Type B pancreatic cell (in vitro differentiated cells): Measurements from ENCODE around the gene TEX35. TPM values are rescaled to one million over a fixed set of nuclear protein-coding genes. Genes with fewer than 3 reads are reported as not detected.

Source experiments
- DNase-seq: peaks from one replicate; pipeline ENCODE4 v3.0.0; 2021; ENCODE audit warnings: mixed read lengths; ENCODE audit not compliant: unreplicated experiment; ENCODE audit errors: extremely low spot score
- H3K27ac Mint-ChIP-seq: 2 replicates; pipeline ENCODE4 v1.8.0; 2021; ENCODE audit warnings: mild to moderate bottlenecking, mixed read lengths
- H3K27me3 Mint-ChIP-seq: 2 replicates; pipeline ENCODE4 v1.8.0; 2021; ENCODE audit warnings: mixed read lengths
- H3K36me3 Mint-ChIP-seq: 2 replicates; pipeline ENCODE4 v1.8.0; 2021; ENCODE audit warnings: mixed read lengths
- H3K4me1 Mint-ChIP-seq: one replicate; pipeline ENCODE4 v1.8.0; 2021; ENCODE audit warnings: mixed read lengths; ENCODE audit not compliant: unreplicated experiment
- H3K4me3 Mint-ChIP-seq: 2 replicates; pipeline ENCODE4 v1.8.0; 2021; ENCODE audit warnings: mild to moderate bottlenecking, mixed read lengths
- H3K9me3 Mint-ChIP-seq: 2 replicates; pipeline ENCODE4 v1.8.0; 2021; ENCODE audit warnings: mixed read lengths
- CTCF ChIP-seq: fragments of 200-600 bp; sonication (generic); conservative IDR thresholded peaks from 2 replicates; pipeline ENCODE4 v1.5.0; 2021; ENCODE audit warnings: antibody characterized with exemption, mild to moderate bottlenecking
- total RNA-seq: library from RNA; stranded (reverse); gene quantifications from 2 replicates; pipeline ENCODE4 v1.2.1, GENCODE V29; 2021; ENCODE audit warnings: low replicate concordance

TEX35 gene
- total RNA-seq, 1 donor from 2014 or later = not detected

- Mint-ChIP-seq H3K4me1 (peaks cover 6% of the 10 kb centered on the region), H3K9me3 (no peaks in the 10 kb centered on the region), H3K27me3 (peaks cover 3% of the 10 kb centered on the region), H3K4me3 (no peak overlapping the region), H3K27ac (no peak overlapping the region), H3K36me3 (no peaks in the 10 kb centered on the region)
- no peak for DNase-seq
- TF ChIP-seq CTCF = no peak
Measured at GRCh38 chr1:178489399-178489798, 23.5 kb upstream of the TEX35 start.

- no peak for DNase-seq
- no peak overlapping the region for H3K4me3 Mint-ChIP-seq
- peaks cover 3% of the 10 kb centered on the region for H3K27me3 Mint-ChIP-seq
- peaks cover 4% of the 10 kb centered on the region for H3K4me1 Mint-ChIP-seq
- no peak for TF ChIP-seq CTCF
- H3K9me3 Mint-ChIP-seq = no peaks in the 10 kb centered on the region
- H3K27ac Mint-ChIP-seq = no peak overlapping the region
- H3K36me3 Mint-ChIP-seq = no peaks in the 10 kb centered on the region
Measured at GRCh38 chr1:178490136-178490535, 22.8 kb upstream of the TEX35 start.

DNA sequence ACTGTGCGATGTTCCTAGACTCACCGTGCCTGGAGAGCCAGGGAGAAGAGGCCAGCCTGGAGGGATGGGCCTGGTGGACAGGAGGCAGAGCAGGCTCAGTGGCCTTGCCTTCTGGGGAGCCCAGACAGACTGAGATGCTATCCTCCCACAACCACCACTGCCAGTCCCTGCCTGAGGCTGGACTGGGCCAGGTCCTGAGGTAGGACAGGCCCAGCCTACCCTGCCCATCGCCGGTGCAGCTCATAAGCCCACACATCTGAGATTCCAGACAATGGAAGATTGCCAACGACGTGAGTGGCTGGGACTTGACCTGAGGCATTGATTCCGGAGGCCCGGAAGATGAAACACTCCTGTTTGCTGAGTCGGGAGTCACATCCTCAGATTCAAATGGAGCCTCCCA lies 21.9 kb upstream of the TEX35 start:
- Mint-ChIP-seq H3K4me3 (no peak overlapping the region), H3K9me3 (no peaks in the 10 kb centered on the region), H3K27me3 (peaks cover 3% of the 10 kb centered on the region), H3K27ac (no peak overlapping the region), H3K36me3 (no peaks in the 10 kb centered on the region), H3K4me1 (no peaks in the 10 kb centered on the region)
- TF ChIP-seq CTCF = no peak
- DNase-seq = no peak

DNA sequence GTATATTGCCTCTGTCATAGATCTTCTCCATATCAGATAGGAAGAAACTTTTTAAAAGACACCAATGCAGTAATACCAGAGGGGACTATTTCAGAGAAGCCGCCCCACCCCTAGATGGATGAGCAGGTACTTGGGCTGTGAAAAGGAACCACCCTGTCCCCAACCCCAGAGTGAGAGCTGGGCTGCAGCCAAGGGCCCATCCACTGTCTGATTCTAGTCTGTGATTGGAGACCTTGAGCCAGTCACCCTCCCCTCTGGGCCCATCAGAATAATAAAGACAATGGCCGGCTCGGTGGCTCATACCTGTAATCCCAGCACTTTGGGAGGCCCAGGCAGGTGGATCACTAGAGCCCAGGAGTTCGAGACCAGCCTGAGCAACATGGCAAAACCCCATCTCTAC lies 21.2 kb upstream of the TEX35 start:
- Mint-ChIP-seq H3K4me1 (no peaks in the 10 kb centered on the region), H3K27me3 (peaks cover 3% of the 10 kb centered on the region), H3K27ac (no peak overlapping the region), H3K9me3 (no peaks in the 10 kb centered on the region), H3K4me3 (no peak overlapping the region), H3K36me3 (no peaks in the 10 kb centered on the region)
- no peak for TF ChIP-seq CTCF
- DNase-seq = no peak

DNA sequence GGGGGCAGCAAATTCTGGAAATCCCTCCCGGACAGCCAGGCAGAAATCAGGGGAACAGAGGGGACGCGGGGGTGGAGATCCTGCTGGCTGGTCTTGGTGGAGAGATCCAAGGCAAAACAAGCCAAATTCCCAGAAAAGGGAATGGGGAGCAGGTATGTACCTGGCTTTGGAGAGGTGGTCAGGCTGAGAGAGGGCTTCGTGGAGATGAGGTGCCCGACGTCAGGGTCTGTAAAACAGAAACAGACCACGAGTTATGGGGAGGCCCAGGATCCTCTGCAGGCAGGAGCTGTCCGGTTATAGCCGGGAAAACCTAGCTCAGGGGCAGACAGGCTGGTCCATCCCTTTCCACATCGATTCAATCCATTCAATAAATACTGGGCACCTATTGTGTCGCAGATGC lies 20.6 kb upstream of the TEX35 start:
- peaks cover 3% of the 10 kb centered on the region for H3K4me1 Mint-ChIP-seq
- H3K27me3 Mint-ChIP-seq = peaks cover 3% of the 10 kb centered on the region

More for the DNA sequence above, 20.6 kb upstream of the TEX35 start:
- DNase-seq = no peak
- Mint-ChIP-seq H3K36me3 (no peaks in the 10 kb centered on the region), H3K4me3 (no peak overlapping the region), H3K9me3 (no peaks in the 10 kb centered on the region), H3K27ac (no peak overlapping the region)
- TF ChIP-seq CTCF = no peak
